GM12873 (cell line): ENCODE results near the gene HECTD1.

Experiments
- CTCF ChIP-seq: IDR thresholded peaks from 2 replicates; pipeline ENCODE4 v1.5.1; 2012; ENCODE audit warnings: low read depth, mild to moderate bottlenecking, moderate library complexity, low read length, control low read depth; ENCODE audit not compliant: insufficient read depth; ENCODE audit errors: missing control alignments

Gene HECTD1

GRCh38 chr14:31142455-31143087, 65.0 kb downstream of the HECTD1 start:
- TF ChIP-seq CTCF = no peak

- no peak for TF ChIP-seq CTCF
Observed at GRCh38 chr14:31139301-31139847, 68.2 kb downstream of the HECTD1 start.

GRCh38 chr14:31138301-31138700, 69.3 kb downstream of the HECTD1 start:
- no peak for TF ChIP-seq CTCF

GRCh38 chr14:31137214-31137889, 70.2 kb downstream of the HECTD1 start:
- no peak for TF ChIP-seq CTCF

GRCh38 chr14:31133133-31133532, 74.5 kb downstream of the HECTD1 start:
- TF ChIP-seq CTCF = no peak

GRCh38 chr14:31128601-31129526, 78.7 kb downstream of the HECTD1 start:
- TF ChIP-seq CTCF = no peak

- TF ChIP-seq CTCF = no peak
Observed at GRCh38 chr14:31127690-31128089, 79.9 kb downstream of the HECTD1 start.
